Esophagus squamous epithelium (tissue), 5 donors: ENCODE results near the gene PTPRS. TPM values are rescaled to one million over a fixed set of nuclear protein-coding genes. Genes with fewer than 3 reads are reported as not detected.
"Not testable (repeated sequence)": the region's sequence is repeated elsewhere in the genome, so short reads cannot be mapped to it uniquely, and the experiment has no call there.

Experiments used
- DNase-seq: peaks from one replicate; lab custom pipeline; 2025; lab: John Stamatoyannopoulos, UW
- H3K27ac ChIP-seq, 4 donors: fragments of 200-600 bp; sonication (generic); one replicate each; pipeline ENCODE4 v1.5.1; 2016 to 2019; ENCODE audit warnings: mild to moderate bottlenecking in 1 of 4
- H3K27me3 ChIP-seq, 4 donors: fragments of 200-600 bp; sonication (generic); 1 replicate in 3 of 4; 2 replicates in 1 of 4; pipeline versions ENCODE4 v1.5.1 to v1.6.0; 2017 to 2021; ENCODE audit warnings: antibody characterized with exemption in 1 of 4
- H3K36me3 ChIP-seq, 3 donors: fragments of 200-600 bp; sonication (generic); one replicate each; pipeline ENCODE4 v1.5.1; 2016 to 2019
- H3K4me1 ChIP-seq, 3 donors: fragments of 200-600 bp; sonication (generic); one replicate each; pipeline ENCODE4 v1.5.1; 2017 to 2019
- H3K4me3 ChIP-seq, 4 donors: fragments of 200-600 bp; sonication (generic); 1 replicate in 3 of 4; 2 replicates in 1 of 4; pipeline ENCODE4 v1.5.1; 2016 to 2019; ENCODE audit warnings: mild to moderate bottlenecking in 2 of 4, moderate library complexity in 1 of 4
- H3K9me3 ChIP-seq, 3 donors: fragments of 200-600 bp; sonication (generic); one replicate each; pipeline ENCODE4 v1.5.1; 2016 to 2019
- POLR2A ChIP-seq, 4 donors: fragments of 450-650 bp; IDR thresholded peaks; one replicate each; pipeline ENCODE4 v1.6.1; 2017; ENCODE audit warnings: antibody characterized with exemption in 4 of 4, mild to moderate bottlenecking in 4 of 4, moderate library complexity in 3 of 4
- WGBS, 2 donors: methylation state at CpG; one replicate each; pipeline ENCODE4 v1.1.5; 2018; 5-methylcytosine and 5-hydroxymethylcytosine counted together
- intact Hi-C: fragments of 100-400 bp; cut with DNase I; formaldehyde crosslinking; loops from one replicate; pipeline ENCODE4 v1.15.0; 2022
- total RNA-seq, 4 donors: library from RNA; depleted of rRNA; stranded (reverse); fragments of >200 nt; gene quantifications; one replicate each; pipeline ENCODE4 v1.1.0, GENCODE V29; 2016
- TF ChIP-seq, protein P1 (sequence below), 6 experiments: fragments of 450-650 bp in 4 of 6; fragments of 200-600 bp in 2 of 6; sonication (generic) in 2 of 6; IDR thresholded peaks; one replicate each; pipeline ENCODE4 v1.5.1; 2016 to 2019; ENCODE audit warnings: antibody characterized with exemption in 6 of 6, mild to moderate bottlenecking in 4 of 6, moderate library complexity in 4 of 6
- donor health status: DM: yes; HTN: yes; CAD: no.

PTPRS gene
- total RNA-seq, 4 donors from 2014 or later: 61.7 to 173 (median 86.6) TPM

DNA sequence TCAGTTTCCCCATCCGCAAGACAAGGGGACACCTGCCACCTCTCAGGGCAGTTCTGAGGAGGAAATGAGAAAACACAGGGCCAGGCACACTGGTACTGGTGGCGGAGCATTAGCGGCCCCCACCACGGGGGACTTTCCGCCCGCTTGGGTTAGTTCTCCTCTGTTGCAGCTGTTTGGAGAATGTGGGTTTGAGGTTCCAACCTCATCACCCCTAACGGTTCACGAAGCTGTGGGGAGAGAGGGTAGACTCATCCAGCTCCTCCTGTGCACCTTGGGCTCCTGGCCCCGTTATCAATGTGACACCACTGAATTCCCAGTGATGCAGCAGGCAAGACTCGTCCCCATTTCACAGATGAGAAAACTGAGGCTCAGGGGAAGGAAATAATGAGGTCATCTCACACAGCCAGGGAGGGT, 10.3 kb downstream of the PTPRS start:
- intact Hi-C loops: no loop called here
- Histone ChIP-seq H3K27me3 (peaks cover 0 to 30% (median 0%) of the 10 kb centered on the region in 4 donors), H3K4me1 (no peaks in the 10 kb centered on the region), H3K9me3 (peaks cover 0 to under 1% (median 0%) of the 10 kb centered on the region in 3 donors), H3K36me3 (no peaks in the 10 kb centered on the region), H3K4me3 (no peak overlapping the region), H3K27ac (no peak overlapping the region)
- DNase-seq: no peak
- WGBS, 2 donors: 25 to 85% methylated on average over 1 to 7 of the region's 10 CpGs
- no peak for TF ChIP-seq POLR2A (IDR thresholded peaks at IDR 0.05)
- TF ChIP-seq, protein P1, sequence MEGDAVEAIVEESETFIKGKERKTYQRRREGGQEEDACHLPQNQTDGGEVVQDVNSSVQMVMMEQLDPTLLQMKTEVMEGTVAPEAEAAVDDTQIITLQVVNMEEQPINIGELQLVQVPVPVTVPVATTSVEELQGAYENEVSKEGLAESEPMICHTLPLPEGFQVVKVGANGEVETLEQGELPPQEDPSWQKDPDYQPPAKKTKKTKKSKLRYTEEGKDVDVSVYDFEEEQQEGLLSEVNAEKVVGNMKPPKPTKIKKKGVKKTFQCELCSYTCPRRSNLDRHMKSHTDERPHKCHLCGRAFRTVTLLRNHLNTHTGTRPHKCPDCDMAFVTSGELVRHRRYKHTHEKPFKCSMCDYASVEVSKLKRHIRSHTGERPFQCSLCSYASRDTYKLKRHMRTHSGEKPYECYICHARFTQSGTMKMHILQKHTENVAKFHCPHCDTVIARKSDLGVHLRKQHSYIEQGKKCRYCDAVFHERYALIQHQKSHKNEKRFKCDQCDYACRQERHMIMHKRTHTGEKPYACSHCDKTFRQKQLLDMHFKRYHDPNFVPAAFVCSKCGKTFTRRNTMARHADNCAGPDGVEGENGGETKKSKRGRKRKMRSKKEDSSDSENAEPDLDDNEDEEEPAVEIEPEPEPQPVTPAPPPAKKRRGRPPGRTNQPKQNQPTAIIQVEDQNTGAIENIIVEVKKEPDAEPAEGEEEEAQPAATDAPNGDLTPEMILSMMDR (IDR thresholded peaks at IDR 0.05): no peak

DNA sequence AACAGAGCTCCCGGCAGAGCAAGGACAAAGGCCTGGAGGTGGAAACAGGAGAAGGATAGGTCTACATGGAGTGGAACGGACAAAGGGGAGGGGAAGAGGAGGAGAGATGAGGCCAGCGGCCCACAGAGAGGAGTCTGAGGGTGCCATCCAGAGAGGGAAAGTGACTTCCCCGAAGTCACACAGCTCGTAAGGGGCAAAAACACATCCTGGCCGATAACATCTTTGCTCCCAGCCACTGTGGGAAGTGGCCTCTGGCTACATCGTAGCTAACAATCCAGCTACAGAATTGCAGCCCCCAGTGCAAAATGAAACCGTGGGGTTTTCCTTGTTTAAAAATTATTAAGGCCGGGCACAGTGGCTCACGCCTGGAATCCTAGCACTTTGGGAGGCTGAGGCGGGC, 11.5 kb downstream of the PTPRS start:
- no peaks in the 10 kb centered on the region for H3K4me1 ChIP-seq
- DNase-seq: no peak
- no peak overlapping the region for H3K4me3 ChIP-seq
- H3K27me3 ChIP-seq: peaks cover 0 to 25% (median 0%) of the 10 kb centered on the region in 4 donors
- no peak overlapping the region for H3K27ac ChIP-seq
- intact Hi-C loops: no loop called here
- H3K9me3 ChIP-seq: peaks cover 0 to 11% (median 5%) of the 10 kb centered on the region in 3 donors
- TF ChIP-seq POLR2A (IDR thresholded peaks at IDR 0.05): no peak
- TF ChIP-seq, protein P1 (IDR thresholded peaks at IDR 0.05): no peak
- no peaks in the 10 kb centered on the region for H3K36me3 ChIP-seq
- 90 to 91% methylated on average over 11 of the region's 11 CpGs for WGBS, 2 donors

DNA sequence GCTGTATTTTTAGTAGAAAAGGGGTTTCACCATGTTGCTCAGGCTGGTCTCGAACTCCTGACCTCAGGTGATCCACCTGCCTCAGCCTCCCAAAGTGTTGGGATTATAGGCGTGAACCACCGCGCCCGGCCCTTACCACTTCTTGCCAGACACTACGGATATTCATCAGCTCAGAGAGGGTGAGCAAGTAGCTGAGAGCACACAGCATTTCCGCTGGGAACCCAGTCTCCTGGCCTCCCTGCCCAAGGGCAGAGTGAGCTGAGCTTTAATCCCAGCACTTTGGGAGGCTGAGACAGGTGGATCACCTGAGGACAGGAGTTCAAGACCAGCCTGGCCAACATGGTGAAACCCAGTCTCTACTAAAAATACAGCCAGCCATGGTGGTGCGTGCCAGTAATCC, 12.2 kb downstream of the PTPRS start:
- H3K36me3 ChIP-seq, H3K4me1 ChIP-seq, H3K4me3 ChIP-seq, DNase-seq, intact Hi-C loops, H3K27ac ChIP-seq: not testable (repeated sequence)
- Histone ChIP-seq H3K9me3 (peaks cover 0 to 11% (median 5%) of the 10 kb centered on the region in 3 donors), H3K27me3 (peaks cover 0 to 19% (median 0%) of the 10 kb centered on the region in 4 donors)
- WGBS, 2 donors: 89% methylated on average over 7 of the region's 8 CpGs; no CpG with 5 or more reads in 1 of the 2 donors

DNA sequence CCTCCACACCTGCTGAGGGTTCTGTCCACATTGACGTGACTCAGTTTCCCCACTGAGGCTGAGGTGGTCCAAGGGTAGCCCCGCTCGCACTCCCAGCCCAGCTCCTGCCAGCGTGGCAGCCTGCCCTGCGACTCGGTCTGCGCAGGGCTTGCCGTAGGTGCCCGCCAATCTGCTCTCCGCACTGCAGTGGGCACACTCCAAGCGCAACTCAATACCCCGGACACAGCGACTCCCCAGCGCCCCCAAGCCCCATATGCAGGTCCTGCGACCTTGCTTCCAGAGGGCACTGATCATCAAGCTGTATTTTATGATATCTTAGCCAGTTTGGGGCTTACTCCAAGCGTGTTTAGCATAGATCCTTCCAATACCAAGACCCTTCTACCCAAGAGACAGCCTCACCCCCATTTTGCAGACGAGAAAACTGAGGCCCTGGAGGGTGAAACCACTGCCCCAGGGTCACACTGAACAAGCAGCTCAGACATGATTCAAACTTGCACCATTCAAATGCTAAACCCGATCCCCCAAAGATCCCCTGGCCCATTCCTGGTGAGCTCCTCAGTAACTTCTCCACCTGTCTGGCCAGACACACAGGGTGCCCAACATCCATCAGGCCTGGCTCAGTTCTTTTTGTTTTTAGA, 13.5 kb downstream of the PTPRS start:
- peaks cover 0 to 11% (median 5%) of the 10 kb centered on the region in 3 donors for H3K9me3 ChIP-seq
- H3K4me3 ChIP-seq: no peak overlapping the region
- peaks cover 0 to 19% (median 0%) of the 10 kb centered on the region in 4 donors for H3K27me3 ChIP-seq
- intact Hi-C loops: no loop called here
- WGBS, 2 donors: 83 to 84% methylated on average over 15 of the region's 18 CpGs
- TF ChIP-seq, protein P1 (IDR thresholded peaks at IDR 0.05): no peak
- no peak for TF ChIP-seq POLR2A (IDR thresholded peaks at IDR 0.05)
- no peaks in the 10 kb centered on the region for H3K36me3 ChIP-seq
- no peak overlapping the region for H3K27ac ChIP-seq
- peaks cover 0 to 4% (median 0%) of the 10 kb centered on the region in 3 donors for H3K4me1 ChIP-seq
- no peak for DNase-seq

DNA sequence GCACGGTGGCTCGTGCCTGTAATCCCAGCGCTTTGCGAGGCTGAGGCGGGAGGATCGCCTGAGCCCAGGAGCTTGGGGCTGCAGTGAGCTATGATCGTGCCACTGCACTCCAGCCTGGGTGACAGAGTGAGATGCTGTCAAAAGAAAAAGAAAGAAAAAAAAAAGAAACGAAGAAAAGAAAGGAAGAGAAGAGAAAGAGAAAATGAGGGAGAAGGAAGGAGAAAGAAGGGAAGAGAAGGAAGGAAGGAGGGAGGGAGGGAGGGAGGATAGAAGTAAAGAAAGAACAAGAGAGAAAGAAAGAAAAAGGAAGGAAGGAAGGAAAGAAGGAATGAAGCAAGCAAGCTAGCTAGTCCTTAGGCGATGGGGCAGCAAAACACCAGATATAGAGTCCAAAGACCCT, 14.1 kb downstream of the PTPRS start:
- Histone ChIP-seq H3K36me3 (no peaks in the 10 kb centered on the region), H3K4me3 (no peak overlapping the region), H3K27me3 (peaks cover 0 to 25% (median 0%) of the 10 kb centered on the region in 4 donors), H3K4me1 (peaks cover 0 to 7% (median 0%) of the 10 kb centered on the region in 3 donors), H3K9me3 (peaks cover 0 to 11% (median 5%) of the 10 kb centered on the region in 3 donors), H3K27ac (no peak overlapping the region)
- TF ChIP-seq, protein P1 (IDR thresholded peaks at IDR 0.05): no peak
- TF ChIP-seq POLR2A (IDR thresholded peaks at IDR 0.05): no peak
- DNase-seq: no peak
- WGBS, 2 donors: 23 to 36% methylated on average over 6 to 9 of the region's 9 CpGs
- intact Hi-C loops: no loop called here
